HEK293 (cell line): Measurements from ENCODE around the gene RGS7.

Source experiments
- CTCF ChIP-seq: fragments of 450-650 bp; formaldehyde crosslinking; IDR thresholded peaks from 2 replicates; pipeline ENCODE4 v1.5.1; 2016; ENCODE audit warnings: missing biosample characterization, missing genetic modification characterization
- SP7 ChIP-seq: fragments of 450-650 bp; formaldehyde crosslinking; IDR thresholded peaks from 2 replicates; pipeline ENCODE4 v1.5.1; 2016; ENCODE audit warnings: missing biosample characterization, missing genetic modification characterization
- ZNF169 ChIP-seq: fragments of 450-650 bp; formaldehyde crosslinking; IDR thresholded peaks from 2 replicates; pipeline ENCODE4 v1.5.1; 2016; ENCODE audit warnings: missing biosample characterization, missing genetic modification characterization
- ZNF580 ChIP-seq: fragments of 450-650 bp; formaldehyde crosslinking; IDR thresholded peaks from 2 replicates; pipeline ENCODE4 v1.5.1; 2016; ENCODE audit warnings: missing biosample characterization, missing genetic modification characterization
- ZNF610 ChIP-seq: fragments of 450-650 bp; formaldehyde crosslinking; IDR thresholded peaks from 2 replicates; pipeline ENCODE4 v1.5.1; 2016; ENCODE audit warnings: missing biosample characterization, missing genetic modification characterization, borderline replicate concordance
- ZSCAN5A ChIP-seq: fragments of 450-650 bp; formaldehyde crosslinking; IDR thresholded peaks from 2 replicates; pipeline ENCODE4 v1.5.1; 2016; ENCODE audit warnings: missing biosample characterization, missing genetic modification characterization

GRCh38 chr1:241007668-241008067, 349.3 kb downstream of the RGS7 start:
- no peak for TF ChIP-seq ZSCAN5A (tag by site-specific recombination)
- TF ChIP-seq ZNF580 (tag by site-specific recombination) = no peak
- TF ChIP-seq ZNF169 (tag by site-specific recombination) = no peak
- no peak for TF ChIP-seq SP7
- no peak for TF ChIP-seq CTCF (tag by site-specific recombination)
- no peak for TF ChIP-seq ZNF610 (tag by site-specific recombination)
